Globus pallidus (tissue), 1 donor: ENCODE data around the gene C18orf63.
"Not testable (repeated sequence)": the region's sequence is repeated elsewhere in the genome, so short reads cannot be mapped to it uniquely, and the experiment has no call there.

ENCODE experiments used
- DNase-seq: peaks from one replicate; pipeline ENCODE4 v3.0.0-alpha.2; 2015; ENCODE audit warnings: low spot score

The C18orf63 gene

GRCh38 chr18:74286106-74286855 is 29.4 kb upstream of the C18orf63 start:
- DNase-seq: no peak

- DNase-seq: no peak
Observed at GRCh38 chr18:74286856-74287255, 28.8 kb upstream of the C18orf63 start.

DNA sequence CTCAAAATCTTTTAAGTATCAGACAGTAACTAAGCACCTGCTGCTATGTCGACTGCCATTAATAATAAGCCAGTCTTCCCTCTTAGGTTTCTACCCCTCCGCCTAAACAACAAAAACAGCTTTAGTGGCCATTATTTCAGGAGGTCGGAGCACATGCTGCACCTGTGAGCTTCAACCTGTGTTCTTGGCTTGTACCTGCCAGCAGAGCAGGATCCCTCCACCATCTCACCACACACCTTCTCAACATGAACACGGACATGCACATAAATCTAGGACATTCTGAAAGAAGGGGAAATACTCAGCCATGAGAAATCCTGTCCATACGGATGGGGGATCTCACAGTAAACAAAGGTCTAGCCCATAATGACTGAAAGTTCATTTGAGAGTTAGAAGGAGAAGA is 27.6 kb upstream of the C18orf63 start:
- DNase-seq: no peak

GRCh38 chr18:74288730-74289129 is 26.9 kb upstream of the C18orf63 start:
- no peak for DNase-seq

DNA sequence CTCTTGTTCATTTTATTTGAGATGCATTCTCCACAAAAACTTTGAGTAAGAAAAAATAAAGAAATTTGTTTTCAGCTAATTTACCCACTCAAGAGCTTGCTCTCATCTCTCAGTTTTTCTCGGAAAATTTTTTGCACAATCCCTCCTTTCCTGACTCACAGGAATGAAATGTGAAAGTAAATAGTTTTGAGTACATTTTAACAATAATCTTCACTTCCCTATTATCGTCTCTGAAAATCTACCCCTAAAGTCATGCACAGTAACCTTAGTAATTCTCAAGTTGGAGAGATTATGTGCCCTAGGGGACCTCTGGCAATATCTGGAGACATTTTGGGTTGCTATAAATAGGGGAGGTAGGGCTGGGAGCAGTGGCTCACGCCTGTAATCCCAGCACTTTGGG is 26.5 kb upstream of the C18orf63 start:
- no peak for DNase-seq

GRCh38 chr18:74290021-74290420 is 25.6 kb upstream of the C18orf63 start:
- no peak for DNase-seq

- no peak for DNase-seq
Observed at GRCh38 chr18:74290794-74291471, 24.7 kb upstream of the C18orf63 start.

- DNase-seq: no peak
Observed at GRCh38 chr18:74291472-74291770, 24.2 kb upstream of the C18orf63 start.

GRCh38 chr18:74291771-74292540 is 23.7 kb upstream of the C18orf63 start, which contains the start of gene CYB5A:
Gene CYB5A (minus strand): TSS chr18:74291963. CDS start chr18:74291875, 88 bp downstream.
- peak; percentile 98 for DNase-seq

DNA sequence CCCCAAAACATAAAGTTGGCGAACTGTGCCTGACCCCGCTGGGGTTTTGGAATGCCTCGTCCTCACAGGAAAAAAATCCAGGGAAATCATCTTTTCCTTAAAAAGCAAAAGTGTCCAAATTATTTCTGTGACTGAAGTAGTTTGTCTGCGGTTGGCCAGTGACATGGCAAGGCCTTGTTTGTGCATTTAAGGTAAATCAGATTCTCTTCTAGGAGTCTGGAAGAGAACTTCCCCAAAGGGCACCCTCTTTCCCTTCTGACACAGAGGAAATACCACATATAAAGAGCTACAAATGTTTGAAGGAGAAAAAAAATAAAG is 23.1 kb upstream of the C18orf63 start:
- no peak for DNase-seq

DNA sequence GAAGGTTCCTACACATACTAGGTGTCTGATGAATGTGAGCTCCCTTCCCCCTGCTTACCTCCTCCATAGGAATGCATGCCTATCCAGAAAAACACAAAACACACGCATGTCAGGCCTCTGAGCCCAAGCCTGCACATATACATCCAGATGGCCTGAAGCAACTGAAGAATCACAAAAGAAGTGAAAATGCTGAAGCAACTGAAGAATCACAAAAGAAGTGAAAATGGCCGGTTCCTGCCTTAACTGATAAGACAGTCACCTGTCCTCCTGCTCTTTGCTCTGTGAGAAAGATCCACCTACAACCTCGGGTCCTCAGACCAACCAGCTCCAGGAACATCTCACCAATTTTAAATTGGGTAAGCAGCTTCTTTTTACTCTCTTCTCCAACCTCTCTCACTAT is 22.7 kb upstream of the C18orf63 start:
- DNase-seq: not testable (repeated sequence)

GRCh38 chr18:74294526-74294925 is 21.1 kb upstream of the C18orf63 start:
- DNase-seq: no peak

DNA sequence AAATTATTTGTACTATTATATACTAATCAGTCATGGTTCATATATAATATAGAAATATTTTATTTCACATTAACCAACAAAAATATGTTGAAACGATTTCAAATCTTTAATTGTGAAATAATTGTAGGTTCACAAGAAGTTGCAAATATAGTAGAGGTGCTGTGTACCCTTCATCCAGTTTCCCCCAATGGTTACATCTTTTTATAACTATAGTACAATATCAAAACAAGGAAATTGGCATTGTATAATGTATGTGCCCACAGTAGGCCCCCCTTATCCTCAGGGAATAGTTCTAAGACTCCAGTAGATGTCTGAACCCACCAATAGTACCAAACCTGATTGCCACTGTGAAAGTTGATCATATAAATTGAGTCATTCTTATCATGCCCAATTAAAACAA is 16.5 kb upstream of the C18orf63 start:
- DNase-seq: no peak

GRCh38 chr18:74299746-74300145 is 15.9 kb upstream of the C18orf63 start:
- DNase-seq: no peak

- DNase-seq: no peak
Observed at GRCh38 chr18:74303306-74303705, 12.3 kb upstream of the C18orf63 start.

DNA sequence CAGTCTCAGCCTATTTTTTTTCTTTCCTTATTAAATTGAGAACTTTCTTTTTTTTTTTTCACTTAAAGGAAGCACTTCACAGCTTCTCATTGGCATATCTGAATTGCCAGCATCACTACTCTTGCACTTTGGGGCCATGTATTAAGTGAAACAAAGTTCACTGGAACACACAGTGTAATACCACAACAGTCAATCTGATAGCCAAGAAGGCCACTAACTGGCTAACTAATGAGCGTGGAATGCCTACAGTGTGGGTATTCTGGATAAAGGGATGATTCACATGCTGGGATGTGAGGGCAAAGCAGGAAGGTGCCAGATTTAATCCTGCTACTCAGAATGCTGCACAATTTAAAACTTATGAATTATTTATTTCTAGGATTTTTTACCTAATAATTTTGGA is 11.7 kb upstream of the C18orf63 start:
- no peak for DNase-seq

- DNase-seq: no peak
Observed at GRCh38 chr18:74310411-74310810, 5.2 kb upstream of the C18orf63 start.

- no peak for DNase-seq
Observed at GRCh38 chr18:74311000-74311399, 4.6 kb upstream of the C18orf63 start.

GRCh38 chr18:74314759-74315463 is 728 bp upstream of the C18orf63 start:
- no peak for DNase-seq

DNA sequence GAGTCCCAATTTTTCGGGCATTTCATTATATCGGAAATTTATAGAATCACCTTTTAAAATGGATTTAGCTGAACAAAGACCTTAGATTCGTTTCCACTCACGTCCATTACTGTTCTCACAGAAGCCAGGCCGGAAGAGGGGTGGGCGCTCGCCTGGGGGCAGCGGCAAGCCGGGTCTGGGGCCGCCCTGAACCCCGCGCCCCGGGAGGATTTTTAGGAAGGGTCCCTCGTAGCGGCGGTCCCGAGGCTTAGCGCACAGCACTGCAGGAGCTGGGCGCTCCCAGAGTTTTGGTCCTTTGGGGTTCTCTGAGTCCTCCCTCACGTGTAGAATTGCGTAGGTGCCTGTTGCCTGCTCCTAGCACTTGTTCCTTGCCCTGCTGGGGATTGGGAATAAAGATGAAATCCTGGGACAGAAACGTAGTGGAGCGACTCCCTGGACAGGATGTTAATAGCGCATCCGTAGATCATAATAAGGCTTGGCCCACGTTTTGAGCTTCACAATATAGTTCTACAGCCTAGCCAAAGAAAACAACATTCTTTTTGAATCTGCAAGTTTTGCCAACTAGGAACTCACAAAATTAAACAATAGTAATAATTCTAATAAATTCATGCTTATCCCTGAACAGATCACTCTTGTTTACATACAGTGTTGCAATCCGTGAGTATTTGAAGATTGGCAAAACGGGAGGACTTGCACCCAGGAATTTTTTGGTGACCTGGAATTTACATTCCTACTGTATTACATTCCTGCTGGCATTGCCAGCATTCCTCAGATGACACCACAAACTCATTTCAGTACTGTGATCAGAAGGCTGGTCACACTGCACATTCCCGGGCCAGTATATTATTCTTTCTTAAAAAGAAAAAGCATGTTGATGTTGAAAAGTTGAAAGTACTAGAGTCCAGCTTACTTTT is 875 bp downstream of the C18orf63 start:
- no peak for DNase-seq

GRCh38 chr18:74326231-74326630 is 10.6 kb downstream of the C18orf63 start:
- DNase-seq: no peak
